Adrenal gland (tissue), 12 donors: ENCODE measurements around the gene LIMK1. TPM values are rescaled to one million over a fixed set of nuclear protein-coding genes. Genes with fewer than 3 reads are reported as not detected.
"Not testable (repeated sequence)": the region's sequence is repeated elsewhere in the genome, so short reads cannot be mapped to it uniquely, and the experiment has no call there.

ENCODE experiments used
- DNase-seq, 7 donors: peaks; one replicate each; pipeline ENCODE4 v3.0.0-alpha.2; 2019 to 2020
- H3K27ac ChIP-seq, 5 donors: fragments of 200-600 bp; sonication (generic) in 4 of 5; 1 replicate in 3 of 5; 2 replicates in 2 of 5; pipeline versions ENCODE4 v1.5.1 to v1.8.0; 2016 to 2020; ENCODE audit warnings: mild to moderate bottlenecking in 1 of 5
- H3K27me3 ChIP-seq: fragments of 200-600 bp; 2 replicates; pipeline ENCODE4 v1.8.0; 2021
- H3K36me3 ChIP-seq, 2 donors: fragments of 200-600 bp; replicated peaks in 1 of 2; 1 replicate in 1 of 2; 2 replicates in 1 of 2; pipeline versions ENCODE4 v1.5.1 to v1.8.0; 2018 to 2022
- H3K4me1 ChIP-seq, 2 donors: fragments of 200-600 bp; replicated peaks in 1 of 2; 1 replicate in 1 of 2; 2 replicates in 1 of 2; pipeline versions ENCODE4 v1.5.1 to v1.8.0; 2018 to 2021
- H3K4me3 ChIP-seq, 4 donors: fragments of 200-600 bp; sonication (generic) in 3 of 4; one replicate each; pipeline ENCODE4 v1.5.1; 2016 to 2018
- H3K9me3 ChIP-seq, 3 donors: fragments of 200-600 bp; sonication (generic) in 1 of 3; replicated peaks in 1 of 3; 1 replicate in 2 of 3; 2 replicates in 1 of 3; pipeline versions ENCODE4 v1.5.1 to v1.8.0; 2016 to 2021
- CTCF ChIP-seq, 6 experiments: fragments of 450-650 bp in 4 of 6; fragments of 200-600 bp in 2 of 6; sonication (generic) in 1 of 6; IDR thresholded peaks; 1 replicate in 5 of 6; 2 replicates in 1 of 6; pipeline versions ENCODE4 v1.5.1 to v1.8.0; 2016 to 2021; ENCODE audit warnings: antibody characterized with exemption in 6 of 6, mild to moderate bottlenecking in 2 of 6, moderate library complexity in 1 of 6
- POLR2A ChIP-seq, 2 donors: fragments of 450-650 bp; IDR thresholded peaks; one replicate each; pipeline ENCODE4 v1.6.1; 2017; ENCODE audit warnings: antibody characterized with exemption in 2 of 2, mild to moderate bottlenecking in 2 of 2, moderate library complexity in 1 of 2
- WGBS, 4 donors: extraction: QIAGEN DNeasy Blood & Tissue Kit in 2 of 4; methylation state at CpG; one replicate each; pipeline versions ENCODE4 v1.1.5 to v1.1.7; 2013 to 2017; 5-methylcytosine and 5-hydroxymethylcytosine counted together
- intact Hi-C, 2 donors: fragments of 100-400 bp; cut with DNase I; formaldehyde crosslinking; loops; one replicate each; pipeline versions ENCODE4 v1.14.1 to v1.15.0; 2022 to 2023
- polyA plus RNA-seq, 3 donors: library from polyadenylated mRNA; stranded (reverse); fragments of 200-250 nt in 2 of 3; fragments of 350-450 nt in 1 of 3; fragmentation: Illumina TruSeq in 1 of 3; extraction: RNeasy Lipid Tissue Mini Kit (QIAGEN cat#74804) in 1 of 3; gene quantifications; one replicate each; pipeline ENCODE4 v1.2.3, GENCODE V29; 2013 to 2014
- total RNA-seq, 9 donors: library from RNA; depleted of rRNA in 4 of 9; stranded (reverse); fragments of >200 nt in 4 of 9; fragments of 120-200 nt in 1 of 9; fragmentation: NEBNext Ultra II Directional in 1 of 9; extraction: Animal tissue kit (Norgen Biotek cat#: 25700) in 1 of 9; gene quantifications; one replicate each; pipeline versions ENCODE4 v1.1.0 to v1.2.4, GENCODE V29; 2013 to 2023
- donor health status: healthy with polysubstance abuse.
- donor health status: Bipolar disorder and iron deficiency.
- donor health status: DM: yes; HTN: yes; CAD: no.
- donor health status: DM: no; HTN: no; CAD: no.
- donor health status: DM: no; HTN: no; CAD: no.
- donor health status: DM: yes; HTN: yes; CAD: no.

The LIMK1 gene
- total and polyA plus RNA-seq, 12 donors: 7.2 to 32.1 (median 19.8) TPM

- intact Hi-C loops: no loop called here
- Histone ChIP-seq H3K9me3 (no peaks in the 10 kb centered on the region), H3K36me3 (peaks cover 0 to 16% of the 10 kb centered on the region in 2 donors), H3K27me3 (no peaks in the 10 kb centered on the region), H3K27ac (no peak overlapping the region), H3K4me3 (no peak overlapping the region), H3K4me1 (no peaks in the 10 kb centered on the region)
- no peak for TF ChIP-seq POLR2A (IDR thresholded peaks at IDR 0.05)
- no peak for TF ChIP-seq CTCF (IDR thresholded peaks at IDR 0.05)
- no peak for DNase-seq
- WGBS, 4 donors: 88 to 92% (median 89%) methylated on average over 22 to 26 of the region's 26 CpGs
These were observed 38.0 kb downstream of the LIMK1 start for GRCh38 chr7:74121401-74122249.

DNA sequence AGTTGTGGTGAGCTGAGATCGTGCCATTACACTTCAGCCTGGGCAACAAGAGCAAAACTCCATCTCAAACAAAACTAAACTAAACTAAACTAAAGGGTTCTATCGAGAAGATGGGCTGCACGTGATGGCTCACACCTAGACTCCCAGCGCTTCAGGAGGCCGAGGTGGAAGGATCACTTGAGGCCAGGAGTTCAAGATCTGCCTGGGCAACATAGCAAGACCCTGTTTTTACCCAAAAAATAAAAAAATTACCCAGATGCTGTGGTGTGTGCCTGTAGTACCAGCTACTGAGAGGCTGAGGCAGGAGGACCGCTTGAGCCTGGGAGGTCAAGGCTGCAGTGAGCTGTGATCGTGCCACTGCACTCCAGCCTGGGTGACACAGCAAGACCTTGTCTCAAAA, 40.3 kb downstream of the LIMK1 start:
- H3K4me3 ChIP-seq, intact Hi-C loops, DNase-seq, H3K4me1 ChIP-seq, H3K27ac ChIP-seq, H3K27me3 ChIP-seq, H3K9me3 ChIP-seq: not testable (repeated sequence)
- peaks cover 0 to 16% of the 10 kb centered on the region in 2 donors for H3K36me3 ChIP-seq
- 73 to 92% (median 86%) methylated on average over 6 to 7 of the region's 7 CpGs for WGBS, 4 donors

DNA sequence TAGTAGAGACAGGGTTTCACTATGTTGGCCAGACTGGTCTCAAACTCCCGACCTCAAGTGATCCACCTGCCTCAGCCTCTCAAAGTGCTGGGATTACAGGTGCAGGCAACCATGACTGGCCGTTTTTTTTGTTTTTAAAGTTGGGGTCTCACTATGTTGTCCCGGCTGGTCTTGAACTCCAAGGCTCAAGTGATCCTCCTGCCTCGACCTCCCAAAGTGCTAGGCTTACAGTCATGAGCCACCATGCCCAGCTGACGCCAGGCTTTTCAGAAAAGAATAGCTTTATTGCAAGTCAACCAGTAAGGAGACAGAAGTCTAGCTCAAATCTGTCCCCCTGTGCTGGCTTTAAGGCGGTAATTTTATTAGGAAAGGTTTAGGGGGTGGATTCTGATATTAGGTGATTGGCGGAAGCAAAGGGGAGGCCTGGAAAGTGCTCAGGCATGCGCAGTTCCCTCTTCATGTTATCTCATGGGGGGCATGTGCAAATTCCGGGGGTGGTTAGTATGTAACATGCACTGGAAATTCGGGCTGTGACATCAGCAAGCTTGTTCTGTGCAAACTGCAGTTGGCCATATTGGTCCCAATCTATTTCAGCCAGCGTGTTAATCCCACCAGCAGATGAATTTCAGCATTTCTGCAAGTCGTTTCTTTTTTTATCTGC, 42.7 kb downstream of the LIMK1 start:
- 72 to 81% (median 75%) methylated on average over 11 to 12 of the region's 12 CpGs for WGBS, 4 donors
- intact Hi-C loops: no loop called here

GRCh38 chr7:74129887-74130286, 46.3 kb downstream of the LIMK1 start:
- no peak for TF ChIP-seq POLR2A (IDR thresholded peaks at IDR 0.05)
- no peak for TF ChIP-seq CTCF (IDR thresholded peaks at IDR 0.05)
- H3K9me3 ChIP-seq: no peaks in the 10 kb centered on the region
- H3K4me1 ChIP-seq: no peaks in the 10 kb centered on the region
- no peak for DNase-seq
- H3K27ac ChIP-seq: no peak overlapping the region
- no peaks in the 10 kb centered on the region for H3K36me3 ChIP-seq
- no peak overlapping the region for H3K4me3 ChIP-seq
- 45 to 64% (median 51%) methylated on average over 2 of the region's 2 CpGs for WGBS, 4 donors
- intact Hi-C loops: no loop called here
- H3K27me3 ChIP-seq: no peaks in the 10 kb centered on the region

More for the DNA sequence above, 42.7 kb downstream of the LIMK1 start:
- H3K27ac ChIP-seq: no peak overlapping the region
- H3K4me3 ChIP-seq: no peak overlapping the region
- no peaks in the 10 kb centered on the region for H3K4me1 ChIP-seq
- no peaks in the 10 kb centered on the region for H3K27me3 ChIP-seq
- H3K9me3 ChIP-seq: no peaks in the 10 kb centered on the region
- H3K36me3 ChIP-seq: peaks cover 0 to 3% of the 10 kb centered on the region in 2 donors
- no peak for DNase-seq
- TF ChIP-seq CTCF (IDR thresholded peaks at IDR 0.05) (no peak), POLR2A (IDR thresholded peaks at IDR 0.05) (no peak)
